ENCODE measurements around the gene CLASRP. TPM values are rescaled to one million over a fixed set of nuclear protein-coding genes. Genes with fewer than 3 reads are reported as not detected.

Gene CLASRP
- polyA plus RNA-seq, 3 donors = 2.2 to 152 (median 4.1) TPM

DNA sequence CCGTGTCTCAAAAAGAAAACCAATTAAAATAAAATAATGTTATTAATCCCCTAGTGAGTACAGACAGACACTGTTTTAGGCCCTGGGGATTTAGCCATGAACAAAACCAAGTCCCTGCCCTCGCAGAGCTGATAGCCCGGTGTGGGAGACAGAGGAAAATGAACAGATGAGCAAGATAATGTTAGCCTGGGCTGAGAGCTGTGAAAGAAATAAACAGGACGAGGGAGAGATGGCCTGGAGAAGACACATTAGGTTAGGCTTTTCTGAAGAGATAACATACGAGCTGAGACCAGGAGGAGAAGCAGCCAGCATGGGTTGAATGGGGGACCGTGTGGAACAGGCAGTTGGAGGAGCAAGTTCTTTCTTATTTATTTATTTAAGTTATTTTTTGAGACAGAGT is 28.5 kb upstream of the CLASRP start:
- intact Hi-C loops (cut with micrococcal nuclease) = no loop called here
- H4K20me1 ChIP-seq (ENCODE audit: insufficient read depth, low read length) = peaks cover 56% of the 10 kb centered on the region
- TF ChIP-seq CTCF (IDR thresholded peaks at IDR 0.05) = no peak
- Mint-ChIP-seq H3K4me3 (no peak overlapping the region), H3K9me3 (peaks cover 0 to 3% (median 0%) of the 10 kb centered on the region in 7 donors), H3K27me3 (ENCODE audit: low read depth in 3 of 3) (no peaks in the 10 kb centered on the region), H3K4me1 (peaks cover 10% of the 10 kb centered on the region), H3K36me3 (peaks cover 52 to 71% of the 10 kb centered on the region in 2 donors), H3K27ac (peak overlapping the region in 3 of 7 donors; percentile 0 to 74 (median 46))
- WGBS (ENCODE audit: insufficient coverage) = 83% methylated on average over 2 of the region's 6 CpGs
- H2AFZ ChIP-seq (ENCODE audit: insufficient read depth, low read depth, low read length, poor library complexity, severe bottlenecking) = no peak overlapping the region
- H3K4me2 ChIP-seq (replicated peaks; ENCODE audit: extremely low read depth, low read length, poor library complexity, severe bottlenecking) = no peak overlapping the region
- peaks cover 0 to 7% of the 10 kb centered on the region in 2 donors for H3K4me1 ChIP-seq (ENCODE audit: control insufficient read depth in 1 of 2, insufficient read depth in 2 of 2, low read length in 2 of 2)
- H3K9me3 ChIP-seq (replicated peaks in 1 of 2; ENCODE audit: control insufficient read depth in 1 of 2, insufficient read depth in 1 of 2, low read length in 2 of 2) = no peaks in the 10 kb centered on the region
- H3K36me3 ChIP-seq (replicated peaks in 1 of 2; ENCODE audit: control insufficient read depth in 1 of 2, insufficient read depth in 2 of 2, low read length in 2 of 2) = peaks cover 34 to 76% of the 10 kb centered on the region in 2 donors
- DNase-seq = no peak
- H3K79me2 ChIP-seq (ENCODE audit: insufficient read depth, low read length) = no peaks in the 10 kb centered on the region
- no peak overlapping the region for H3K9ac ChIP-seq (ENCODE audit: insufficient read depth, low read length, poor library complexity, severe bottlenecking)
- H3K27me3 ChIP-seq (ENCODE audit: control insufficient read depth in 2 of 2, insufficient read depth in 2 of 2, low read length in 2 of 2) = no peaks in the 10 kb centered on the region
- no peak overlapping the region for H3K4me3 ChIP-seq (replicated peaks in 1 of 3; ENCODE audit: low read depth in 2 of 3, low read length in 3 of 3)
- H3K27ac ChIP-seq (ENCODE audit: low read depth in 1 of 2, low read length in 2 of 2) = no peak overlapping the region

DNA sequence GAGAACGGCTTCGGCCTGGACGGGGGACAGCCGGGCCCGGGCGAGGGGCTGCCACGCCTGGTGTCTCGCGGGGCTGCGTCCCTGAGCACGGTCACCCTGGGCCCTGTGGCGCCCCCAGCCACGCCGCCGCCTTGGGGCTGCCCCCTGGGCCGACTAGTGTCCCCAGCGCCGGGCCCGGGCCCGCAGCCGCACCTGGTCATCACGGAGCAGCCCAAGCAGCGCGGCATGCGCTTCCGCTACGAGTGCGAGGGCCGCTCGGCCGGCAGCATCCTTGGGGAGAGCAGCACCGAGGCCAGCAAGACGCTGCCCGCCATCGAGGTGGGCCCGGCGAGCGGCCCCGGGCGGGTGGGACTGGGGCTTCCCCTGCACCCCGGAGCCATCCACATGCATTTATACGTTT is 26.9 kb upstream of the CLASRP start:
- Mint-ChIP-seq H3K27ac (no peak overlapping the region), H3K9me3 (peaks cover 0 to 3% (median 0%) of the 10 kb centered on the region in 7 donors), H3K36me3 (peaks cover 47 to 68% of the 10 kb centered on the region in 2 donors), H3K4me3 (no peak overlapping the region), H3K4me1 (peaks cover 2% of the 10 kb centered on the region), H3K27me3 (ENCODE audit: low read depth in 3 of 3) (no peaks in the 10 kb centered on the region)
- 97% methylated on average over 26 of the region's 42 CpGs for WGBS (ENCODE audit: insufficient coverage)
- no peaks in the 10 kb centered on the region for H3K4me1 ChIP-seq (ENCODE audit: control insufficient read depth in 1 of 2, insufficient read depth in 2 of 2, low read length in 2 of 2)
- H3K4me3 ChIP-seq (replicated peaks in 1 of 3; ENCODE audit: low read depth in 2 of 3, low read length in 3 of 3) = no peak overlapping the region
- H4K20me1 ChIP-seq (ENCODE audit: insufficient read depth, low read length) = peaks cover 52% of the 10 kb centered on the region
- H3K79me2 ChIP-seq (ENCODE audit: insufficient read depth, low read length) = no peaks in the 10 kb centered on the region
- H3K27me3 ChIP-seq (ENCODE audit: control insufficient read depth in 2 of 2, insufficient read depth in 2 of 2, low read length in 2 of 2) = no peaks in the 10 kb centered on the region
- H3K9ac ChIP-seq (ENCODE audit: insufficient read depth, low read length, poor library complexity, severe bottlenecking) = no peak overlapping the region
- H2AFZ ChIP-seq (ENCODE audit: insufficient read depth, low read depth, low read length, poor library complexity, severe bottlenecking) = no peak overlapping the region
- no peak for DNase-seq
- H3K36me3 ChIP-seq (replicated peaks in 1 of 2; ENCODE audit: control insufficient read depth in 1 of 2, insufficient read depth in 2 of 2, low read length in 2 of 2) = peaks cover 27 to 64% of the 10 kb centered on the region in 2 donors
- no peak for TF ChIP-seq CTCF (IDR thresholded peaks at IDR 0.05)
- H3K4me2 ChIP-seq (replicated peaks; ENCODE audit: extremely low read depth, low read length, poor library complexity, severe bottlenecking) = no peak overlapping the region
- intact Hi-C loops (cut with micrococcal nuclease) = no loop called here
- no peaks in the 10 kb centered on the region for H3K9me3 ChIP-seq (replicated peaks in 1 of 2; ENCODE audit: control insufficient read depth in 1 of 2, insufficient read depth in 1 of 2, low read length in 2 of 2)
- no peak overlapping the region for H3K27ac ChIP-seq (ENCODE audit: low read depth in 1 of 2, low read length in 2 of 2)

All from CD14-positive monocyte (primary cell).